C4-2B (cell line): ENCODE data around the gene PRKCZ.

Experiments
- CTCF ChIP-seq: fragments of 450-650 bp; conservative IDR thresholded peaks from 2 replicates; pipeline ENCODE4 v1.5.1; 2017; ENCODE audit warnings: mild to moderate bottlenecking
- ZFX ChIP-seq: fragments of 450-650 bp; IDR thresholded peaks from 2 replicates; pipeline ENCODE4 v1.6.1; 2017

- TF ChIP-seq CTCF (no peak), ZFX (no peak)
Measured at GRCh38 chr1:2043886-2044285, 6.3 kb upstream of the PRKCZ start.
